Measurements from ENCODE around the gene MUC21.

Gene MUC21

DNA sequence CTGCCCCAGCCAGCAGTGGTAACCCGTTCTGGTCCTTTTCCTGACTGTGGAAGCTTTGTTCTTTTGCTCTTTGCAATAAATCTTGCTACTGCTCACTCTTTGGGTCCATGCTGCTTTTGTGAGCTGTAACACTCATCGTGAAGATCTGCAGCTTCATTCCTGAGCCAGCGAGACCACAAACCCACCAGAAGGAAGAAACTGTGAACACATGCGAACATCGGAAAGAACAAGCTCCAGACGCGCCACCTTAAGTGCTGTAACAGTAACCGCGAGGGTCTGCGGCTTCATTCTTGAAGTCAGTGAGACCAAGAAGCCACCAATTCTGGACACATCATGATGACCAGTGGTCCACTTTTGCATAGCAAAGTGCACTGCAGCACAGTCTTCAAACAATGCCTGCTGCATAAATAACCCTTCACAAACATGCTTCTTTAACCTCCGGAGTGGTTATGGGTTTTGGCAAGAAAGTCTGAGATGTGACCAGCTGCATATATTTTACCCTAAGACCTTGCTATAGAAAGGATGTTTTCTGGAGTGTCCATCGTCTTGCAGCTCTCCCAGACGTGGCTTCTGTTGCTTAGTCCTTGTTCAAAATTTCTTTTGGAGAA, 17.9 kb downstream of the MUC21 start:
- Histone ChIP-seq H3K9me3 (no peaks in the 10 kb centered on the region), H3K36me3 (no peaks in the 10 kb centered on the region), H3K27me3 (peaks cover 20% of the 10 kb centered on the region), H3K4me3 (ENCODE audit: low read depth, low read length) (no peak overlapping the region), H3K4me1 (no peaks in the 10 kb centered on the region)
- TF ChIP-seq, protein P1, sequence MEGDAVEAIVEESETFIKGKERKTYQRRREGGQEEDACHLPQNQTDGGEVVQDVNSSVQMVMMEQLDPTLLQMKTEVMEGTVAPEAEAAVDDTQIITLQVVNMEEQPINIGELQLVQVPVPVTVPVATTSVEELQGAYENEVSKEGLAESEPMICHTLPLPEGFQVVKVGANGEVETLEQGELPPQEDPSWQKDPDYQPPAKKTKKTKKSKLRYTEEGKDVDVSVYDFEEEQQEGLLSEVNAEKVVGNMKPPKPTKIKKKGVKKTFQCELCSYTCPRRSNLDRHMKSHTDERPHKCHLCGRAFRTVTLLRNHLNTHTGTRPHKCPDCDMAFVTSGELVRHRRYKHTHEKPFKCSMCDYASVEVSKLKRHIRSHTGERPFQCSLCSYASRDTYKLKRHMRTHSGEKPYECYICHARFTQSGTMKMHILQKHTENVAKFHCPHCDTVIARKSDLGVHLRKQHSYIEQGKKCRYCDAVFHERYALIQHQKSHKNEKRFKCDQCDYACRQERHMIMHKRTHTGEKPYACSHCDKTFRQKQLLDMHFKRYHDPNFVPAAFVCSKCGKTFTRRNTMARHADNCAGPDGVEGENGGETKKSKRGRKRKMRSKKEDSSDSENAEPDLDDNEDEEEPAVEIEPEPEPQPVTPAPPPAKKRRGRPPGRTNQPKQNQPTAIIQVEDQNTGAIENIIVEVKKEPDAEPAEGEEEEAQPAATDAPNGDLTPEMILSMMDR (IDR thresholded peaks at IDR 0.05; ENCODE audit: low read depth, low read length): no peak
- DNase-seq: no peak

DNA sequence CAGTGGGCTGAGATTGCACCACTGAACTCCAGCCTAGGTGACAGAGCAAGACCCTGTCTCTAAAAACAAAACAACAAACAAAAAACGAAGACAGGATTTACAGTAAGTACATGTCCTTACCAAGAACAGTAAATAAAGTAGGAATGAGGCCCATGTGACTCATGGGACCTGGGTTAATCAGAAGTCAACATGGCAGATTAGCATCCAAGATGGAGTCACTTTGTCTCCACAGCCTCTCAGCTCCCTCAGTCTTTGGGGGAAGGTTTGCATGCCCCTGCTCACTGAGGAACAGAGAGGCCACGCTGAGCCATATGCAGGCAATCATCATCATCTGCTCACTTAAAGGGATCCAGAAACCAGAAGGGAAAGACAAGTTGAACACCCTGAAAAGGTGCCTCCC, 19.0 kb downstream of the MUC21 start:
- Histone ChIP-seq H3K4me3 (ENCODE audit: low read depth, low read length) (no peak overlapping the region), H3K36me3 (no peaks in the 10 kb centered on the region), H3K27me3 (peaks cover 31% of the 10 kb centered on the region), H3K4me1 (no peaks in the 10 kb centered on the region), H3K9me3 (no peaks in the 10 kb centered on the region)
- TF ChIP-seq, protein P1 (IDR thresholded peaks at IDR 0.05; ENCODE audit: low read depth, low read length): no peak
- DNase-seq: no peak

DNA sequence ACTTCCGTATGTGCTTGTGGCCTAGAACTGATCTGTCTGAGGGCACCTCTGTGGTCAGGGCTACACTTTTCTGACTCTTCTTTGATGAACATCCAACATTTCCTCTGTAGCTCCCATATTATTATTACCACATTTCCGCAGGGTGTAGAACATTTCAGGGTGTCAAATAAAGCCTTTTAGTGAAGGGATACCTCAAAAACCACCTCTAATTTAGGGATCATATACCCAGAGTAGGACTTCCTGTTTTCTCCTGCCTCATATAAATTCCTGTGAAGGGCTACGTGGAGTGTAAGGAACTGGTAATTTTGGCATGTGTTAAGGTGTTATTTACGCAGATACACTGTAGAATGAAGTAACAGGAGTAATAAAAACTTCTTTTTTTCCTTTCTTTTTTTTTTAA, 21.3 kb downstream of the MUC21 start:
- Histone ChIP-seq H3K27me3 (peaks cover 45% of the 10 kb centered on the region), H3K9me3 (no peaks in the 10 kb centered on the region), H3K4me1 (no peaks in the 10 kb centered on the region), H3K36me3 (no peaks in the 10 kb centered on the region), H3K4me3 (ENCODE audit: low read depth, low read length) (no peak overlapping the region)
- DNase-seq: no peak
- TF ChIP-seq, protein P1 (IDR thresholded peaks at IDR 0.05; ENCODE audit: low read depth, low read length): no peak

DNA sequence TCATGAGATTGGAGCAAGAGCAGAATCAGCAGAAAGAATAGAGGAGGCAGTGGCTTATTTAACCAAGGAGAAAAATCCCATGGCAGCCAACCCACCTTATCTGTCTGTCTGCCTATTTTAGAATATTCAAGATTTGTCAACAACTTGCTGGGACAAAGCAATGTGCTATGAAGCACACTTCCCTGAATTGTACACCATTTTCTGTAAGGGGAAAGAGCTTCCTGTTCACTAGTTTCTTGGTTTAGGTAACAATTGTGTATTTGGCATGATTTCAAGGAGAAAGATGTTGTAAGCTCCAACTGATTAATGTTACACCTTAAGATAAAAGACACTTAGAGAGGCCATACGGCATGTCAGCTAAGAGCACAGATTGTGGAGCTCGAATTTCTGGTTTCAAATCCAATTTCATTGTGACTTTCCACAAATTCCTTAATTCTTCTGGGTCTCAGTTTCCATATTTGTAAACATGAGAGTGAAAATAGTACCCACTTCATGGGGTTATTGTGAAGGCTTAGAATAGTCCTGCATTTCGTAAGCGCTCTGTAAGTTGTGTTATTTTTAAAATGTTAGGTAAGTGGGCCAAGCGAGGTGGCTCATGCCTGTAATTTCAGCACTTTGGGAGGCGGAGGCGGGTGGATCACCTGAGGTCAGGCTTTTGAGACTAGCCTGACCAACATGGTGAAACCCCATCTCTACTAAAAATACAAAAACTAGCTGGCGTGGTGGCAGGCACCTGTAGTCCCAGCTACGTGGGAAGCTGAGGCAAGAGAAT, 21.9 kb downstream of the MUC21 start:
- no peak for DNase-seq
- H3K27me3 ChIP-seq: peaks cover 50% of the 10 kb centered on the region
- H3K36me3 ChIP-seq: no peaks in the 10 kb centered on the region
- H3K4me3 ChIP-seq (ENCODE audit: low read depth, low read length): no peak overlapping the region
- H3K4me1 ChIP-seq: no peaks in the 10 kb centered on the region
- TF ChIP-seq, protein P1 (IDR thresholded peaks at IDR 0.05; ENCODE audit: low read depth, low read length): no peak
- no peaks in the 10 kb centered on the region for H3K9me3 ChIP-seq

DNA sequence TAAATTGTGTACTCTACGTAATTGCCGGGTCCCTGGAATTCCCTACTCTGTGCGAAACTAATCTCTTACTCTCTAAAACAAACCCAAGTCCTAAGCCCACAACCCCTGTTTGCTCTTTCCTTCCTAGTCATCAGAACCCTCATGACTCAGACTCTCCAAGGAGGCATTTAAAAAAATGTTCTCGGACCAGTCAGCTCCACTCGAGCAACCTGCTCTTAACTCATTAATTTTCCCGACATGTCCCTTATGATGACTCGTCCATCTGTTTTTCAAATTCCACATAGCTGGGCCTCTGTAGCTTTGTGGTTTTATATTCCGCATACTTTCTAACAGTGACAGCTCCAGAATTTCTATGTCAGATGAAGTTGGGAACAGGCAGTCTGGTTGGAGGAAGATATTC, 24.2 kb downstream of the MUC21 start:
- Histone ChIP-seq H3K36me3 (no peaks in the 10 kb centered on the region), H3K4me3 (ENCODE audit: low read depth, low read length) (no peak overlapping the region), H3K27me3 (peaks cover 50% of the 10 kb centered on the region), H3K4me1 (no peaks in the 10 kb centered on the region), H3K9me3 (no peaks in the 10 kb centered on the region)
- DNase-seq: no peak
- TF ChIP-seq, protein P1 (IDR thresholded peaks at IDR 0.05; ENCODE audit: low read depth, low read length): no peak

DNA sequence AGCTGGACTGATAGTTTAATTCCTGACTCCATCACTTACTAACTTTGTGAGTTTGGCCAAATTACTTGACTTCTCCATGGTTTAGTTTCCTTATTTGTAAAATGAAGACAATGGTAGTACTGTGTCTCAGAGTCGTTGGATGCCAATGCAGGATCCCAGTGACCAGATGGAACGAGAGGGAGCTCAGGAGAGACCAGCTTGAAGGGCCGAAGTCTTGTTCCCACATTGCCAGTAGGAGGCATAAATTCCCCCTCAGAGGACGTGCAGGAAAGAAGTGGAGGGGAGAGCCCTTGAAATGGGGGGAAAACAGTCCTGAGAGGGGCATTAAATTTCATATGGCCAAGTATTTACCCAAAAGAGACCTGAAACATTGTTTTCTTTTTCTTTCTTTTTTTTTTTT, 24.6 kb downstream of the MUC21 start:
- Histone ChIP-seq H3K36me3 (no peaks in the 10 kb centered on the region), H3K9me3 (no peaks in the 10 kb centered on the region), H3K27me3 (peaks cover 50% of the 10 kb centered on the region), H3K4me1 (no peaks in the 10 kb centered on the region), H3K4me3 (ENCODE audit: low read depth, low read length) (no peak overlapping the region)
- TF ChIP-seq, protein P1 (IDR thresholded peaks at IDR 0.05; ENCODE audit: low read depth, low read length): no peak
- no peak for DNase-seq

Measured in BE2C (cell line).